HL-60 (cell line): Measurements from ENCODE around the gene STX2.

ENCODE experiments used
- DNase-seq, 2 experiments: peaks; one replicate each; pipeline ENCODE4 v3.0.0-alpha.2; 2010 to 2020; ENCODE audit warnings: low read depth in 1 of 2, low spot score in 1 of 2
- H3K27ac ChIP-seq: fragments of 250-450 bp; sonication (Bioruptor Pico); replicated peaks from 2 replicates; pipeline ENCODE4 v1.5.1; 2020; ENCODE audit warnings: mild to moderate bottlenecking, moderate library complexity
- H3K27me3 ChIP-seq: fragments of 250-450 bp; sonication (Bioruptor Pico); 2 replicates; pipeline ENCODE4 v1.5.1; 2021; ENCODE audit warnings: mild to moderate bottlenecking, moderate library complexity; ENCODE audit not compliant: insufficient read depth, poor library complexity, severe bottlenecking
- H3K4me3 ChIP-seq: replicated peaks from 2 replicates; pipeline ENCODE4 v1.5.1; 2011; ENCODE audit warnings: mild to moderate bottlenecking, control low read depth, low read length; ENCODE audit not compliant: insufficient read depth
- CTCF ChIP-seq: IDR thresholded peaks from one replicate; pipeline ENCODE4 v1.5.1; 2011; ENCODE audit warnings: low read length, control low read depth, inconsistent platforms; ENCODE audit not compliant: insufficient read depth
- GABPA ChIP-seq: IDR thresholded peaks from 2 replicates; pipeline ENCODE4 v1.6.1; 2012; ENCODE audit warnings: low read depth
- POLR2AphosphoS5 ChIP-seq: IDR thresholded peaks from 2 replicates; pipeline ENCODE4 v1.6.1; 2012; ENCODE audit warnings: low read depth
- SPI1 ChIP-seq: IDR thresholded peaks from 2 replicates; pipeline ENCODE4 v1.6.1; 2012; ENCODE audit warnings: low read depth, mild to moderate bottlenecking, borderline replicate concordance
- TF ChIP-seq, protein P1 (sequence below): IDR thresholded peaks from 2 replicates; pipeline ENCODE4 v1.6.1; 2012; ENCODE audit warnings: low read depth; ENCODE audit not compliant: insufficient replicate concordance

STX2 gene

GRCh38 chr12:130818272-130818634, 20.8 kb downstream of the STX2 start:
- peak overlapping the region; percentile 51 for H3K4me3 ChIP-seq
- TF ChIP-seq, protein P1, sequence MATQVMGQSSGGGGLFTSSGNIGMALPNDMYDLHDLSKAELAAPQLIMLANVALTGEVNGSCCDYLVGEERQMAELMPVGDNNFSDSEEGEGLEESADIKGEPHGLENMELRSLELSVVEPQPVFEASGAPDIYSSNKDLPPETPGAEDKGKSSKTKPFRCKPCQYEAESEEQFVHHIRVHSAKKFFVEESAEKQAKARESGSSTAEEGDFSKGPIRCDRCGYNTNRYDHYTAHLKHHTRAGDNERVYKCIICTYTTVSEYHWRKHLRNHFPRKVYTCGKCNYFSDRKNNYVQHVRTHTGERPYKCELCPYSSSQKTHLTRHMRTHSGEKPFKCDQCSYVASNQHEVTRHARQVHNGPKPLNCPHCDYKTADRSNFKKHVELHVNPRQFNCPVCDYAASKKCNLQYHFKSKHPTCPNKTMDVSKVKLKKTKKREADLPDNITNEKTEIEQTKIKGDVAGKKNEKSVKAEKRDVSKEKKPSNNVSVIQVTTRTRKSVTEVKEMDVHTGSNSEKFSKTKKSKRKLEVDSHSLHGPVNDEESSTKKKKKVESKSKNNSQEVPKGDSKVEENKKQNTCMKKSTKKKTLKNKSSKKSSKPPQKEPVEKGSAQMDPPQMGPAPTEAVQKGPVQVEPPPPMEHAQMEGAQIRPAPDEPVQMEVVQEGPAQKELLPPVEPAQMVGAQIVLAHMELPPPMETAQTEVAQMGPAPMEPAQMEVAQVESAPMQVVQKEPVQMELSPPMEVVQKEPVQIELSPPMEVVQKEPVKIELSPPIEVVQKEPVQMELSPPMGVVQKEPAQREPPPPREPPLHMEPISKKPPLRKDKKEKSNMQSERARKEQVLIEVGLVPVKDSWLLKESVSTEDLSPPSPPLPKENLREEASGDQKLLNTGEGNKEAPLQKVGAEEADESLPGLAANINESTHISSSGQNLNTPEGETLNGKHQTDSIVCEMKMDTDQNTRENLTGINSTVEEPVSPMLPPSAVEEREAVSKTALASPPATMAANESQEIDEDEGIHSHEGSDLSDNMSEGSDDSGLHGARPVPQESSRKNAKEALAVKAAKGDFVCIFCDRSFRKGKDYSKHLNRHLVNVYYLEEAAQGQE, result no peak
- TF ChIP-seq SPI1 (no peak), GABPA (no peak)
- peak overlapping the region; percentile 40 for H3K27ac ChIP-seq
- DNase-seq, result no peak
- H3K27me3 ChIP-seq, result no peaks in the 10 kb centered on the region

GRCh38 chr12:130817804-130818203, 21.2 kb downstream of the STX2 start:
- no peak overlapping the region for H3K4me3 ChIP-seq
- H3K27me3 ChIP-seq, result no peaks in the 10 kb centered on the region
- TF ChIP-seq GABPA, result no peak
- no peak for TF ChIP-seq CTCF
- no peak for TF ChIP-seq POLR2AphosphoS5
- DNase-seq, result no peak
- no peak overlapping the region for H3K27ac ChIP-seq

- peak in 1 of 2 experiments; percentile 52 for DNase-seq
- TF ChIP-seq GABPA (no peak), POLR2AphosphoS5 (no peak), SPI1 (no peak), CTCF (no peak)
- TF ChIP-seq, protein P1, result no peak
- Histone ChIP-seq H3K4me3 (no peak overlapping the region), H3K27me3 (no peaks in the 10 kb centered on the region), H3K27ac (no peak overlapping the region)
Measured at GRCh38 chr12:130816097-130816496, 23.0 kb downstream of the STX2 start.

GRCh38 chr12:130815028-130815741, 23.9 kb downstream of the STX2 start:
- no peak for TF ChIP-seq POLR2AphosphoS5
- no peak for TF ChIP-seq GABPA
- no peak for TF ChIP-seq SPI1
- no peak for TF ChIP-seq CTCF
- TF ChIP-seq, protein P1, result no peak
- Histone ChIP-seq H3K27ac (no peak overlapping the region), H3K4me3 (no peak overlapping the region), H3K27me3 (no peaks in the 10 kb centered on the region)
- DNase-seq, result no peak
